GM12892 (cell line): ENCODE data around the gene CNOT2.

Experiments used
- DNase-seq: peaks from one replicate; pipeline ENCODE4 v3.0.0; 2011; ENCODE audit not compliant: insufficient read length
- FAIRE-seq: peaks from 2 replicates; lab custom pipeline; 2011; peaks lifted over from hg19 to GRCh38; lab: Jason Lieb, UNC
- POLR2A ChIP-seq: IDR thresholded peaks from 2 replicates; pipeline ENCODE4 v1.6.1; 2011; ENCODE audit warnings: low read depth, low read length, control low read depth
- POLR2AphosphoS5 ChIP-seq: IDR thresholded peaks from 2 replicates; pipeline ENCODE4 v1.6.1; 2011; ENCODE audit warnings: low read depth, low read length, control low read depth
- TAF1 ChIP-seq: IDR thresholded peaks from 2 replicates; pipeline ENCODE4 v1.6.1; 2011; ENCODE audit warnings: low read depth, mild to moderate bottlenecking, control low read depth, low read length, borderline replicate concordance

The CNOT2 gene

GRCh38 chr12:70317781-70318180 lies 74.5 kb downstream of the CNOT2 start:
- TF ChIP-seq POLR2AphosphoS5 (no peak), POLR2A (no peak), TAF1 (no peak)
- FAIRE-seq (peak; percentile 74), DNase-seq (no peak)

GRCh38 chr12:70319605-70320004 lies 76.4 kb downstream of the CNOT2 start:
- FAIRE-seq (no peak), DNase-seq (no peak)
- no peak for TF ChIP-seq POLR2AphosphoS5
- no peak for TF ChIP-seq TAF1
- no peak for TF ChIP-seq POLR2A

- no peak for FAIRE-seq
These were observed 78.0 kb downstream of the CNOT2 start for GRCh38 chr12:70321191-70321590.

GRCh38 chr12:70327541-70327940 lies 84.3 kb downstream of the CNOT2 start:
- TF ChIP-seq TAF1 (no peak), POLR2AphosphoS5 (no peak), POLR2A (no peak)
- DNase-seq (no peak), FAIRE-seq (peak; percentile 87)

More at GRCh38 chr12:70321191-70321590, 78.0 kb downstream of the CNOT2 start:
- DNase-seq: no peak
- TF ChIP-seq POLR2AphosphoS5 (no peak), TAF1 (no peak), POLR2A (no peak)

- DNase-seq: no peak
- no peak for FAIRE-seq
These were observed 86.5 kb downstream of the CNOT2 start for GRCh38 chr12:70329728-70330127.

GRCh38 chr12:70330158-70330557 lies 86.9 kb downstream of the CNOT2 start:
- DNase-seq (no peak), FAIRE-seq (no peak)
- TF ChIP-seq TAF1 (no peak), POLR2A (no peak), POLR2AphosphoS5 (no peak)

More at GRCh38 chr12:70329728-70330127, 86.5 kb downstream of the CNOT2 start:
- TF ChIP-seq TAF1 (no peak), POLR2AphosphoS5 (no peak), POLR2A (no peak)

- no peak for FAIRE-seq
- DNase-seq: no peak
- TF ChIP-seq POLR2A (no peak), TAF1 (no peak), POLR2AphosphoS5 (no peak)
These were observed 89.0 kb downstream of the CNOT2 start for GRCh38 chr12:70332236-70332635.

- DNase-seq: no peak
- FAIRE-seq: no peak
- TF ChIP-seq POLR2A (no peak), POLR2AphosphoS5 (no peak), TAF1 (no peak)
These were observed 91.5 kb downstream of the CNOT2 start for GRCh38 chr12:70334742-70335141.

- FAIRE-seq: no peak
- TF ChIP-seq POLR2A (no peak), POLR2AphosphoS5 (no peak), TAF1 (no peak)
- no peak for DNase-seq
These were observed 95.3 kb downstream of the CNOT2 start for GRCh38 chr12:70338531-70338930.

GRCh38 chr12:70351076-70351475 lies 107.8 kb downstream of the CNOT2 start:
- TF ChIP-seq POLR2A (no peak), TAF1 (no peak), POLR2AphosphoS5 (no peak)
- DNase-seq (no peak), FAIRE-seq (no peak)

- DNase-seq (no peak), FAIRE-seq (no peak)
- TF ChIP-seq POLR2A (no peak), TAF1 (no peak), POLR2AphosphoS5 (no peak)
These were observed 110.8 kb downstream of the CNOT2 start for GRCh38 chr12:70353780-70354660.

- DNase-seq (no peak), FAIRE-seq (peak; percentile 44)
- TF ChIP-seq POLR2AphosphoS5: no peak
- no peak for TF ChIP-seq TAF1
- no peak for TF ChIP-seq POLR2A
These were observed 111.6 kb downstream of the CNOT2 start for GRCh38 chr12:70354787-70355186.
